Left colon (tissue), 2 donors: ENCODE results near the gene H19. TPM values are rescaled to one million over a fixed set of nuclear protein-coding genes. Genes with fewer than 3 reads are reported as not detected.

Source experiments
- ATAC-seq: fragments of 200-7000 bp; cut with Tn5 transposase; one replicate; pipeline ENCODE4 v1.9.1; 2020; ENCODE audit warnings: mild to moderate bottlenecking, moderate library complexity
- DNase-seq, 2 donors: peaks; one replicate each; pipeline ENCODE4 v3.0.0-alpha.2; 2020
- intact Hi-C, 2 donors: fragments of 100-400 bp; cut with DNase I in 1 of 2; cut with micrococcal nuclease in 1 of 2; formaldehyde crosslinking; loops; one replicate each; pipeline versions ENCODE4 v1.11.2 to v1.14.0; 2022; cut with DNase I, micrococcal nuclease
- total RNA-seq, 2 donors: library from RNA; stranded (reverse); fragmentation: NEBNext Ultra II Directional; extraction: Animal tissue kit (Norgen Biotek cat#: 25700); gene quantifications; one replicate each; pipeline ENCODE4 v1.2.1, GENCODE V29; 2021
- donor health status: DM: no; HTN: no; CAD: no.
- donor health status: DM: yes; HTN: yes; CAD: no.

Gene H19
- total RNA-seq, 2 donors from 2014 or later, result 7.4 to 14.2 TPM

GRCh38 chr11:1988667-1989317 lies 8.8 kb downstream of the H19 start:
- no peak for DNase-seq
- ATAC-seq, result no peak

DNA sequence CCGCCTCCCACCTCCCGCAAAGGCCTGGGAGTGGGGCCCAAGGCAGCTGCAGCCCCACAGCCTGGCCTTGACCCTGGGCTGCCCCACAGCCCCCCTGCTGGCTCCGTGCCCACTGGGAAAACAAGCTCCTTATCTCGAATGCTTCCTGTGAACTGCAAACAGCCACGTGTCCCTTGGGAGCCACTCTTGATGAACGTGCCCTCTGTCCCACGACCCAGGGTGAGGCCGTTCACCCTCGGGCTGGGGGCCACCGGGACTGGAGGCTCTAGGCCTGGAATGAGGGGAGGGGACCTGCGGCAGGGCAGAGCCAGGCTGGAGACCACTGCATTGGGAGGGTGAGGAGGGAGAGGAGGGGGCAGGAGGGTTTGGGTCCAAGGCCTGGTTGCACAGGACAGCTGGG lies 9.5 kb downstream of the H19 start:
- no peak for DNase-seq
- intact Hi-C loops, result no loop called here
- no peak for ATAC-seq

More at GRCh38 chr11:1988667-1989317, 8.8 kb downstream of the H19 start:
- intact Hi-C loops, result no loop called here

DNA sequence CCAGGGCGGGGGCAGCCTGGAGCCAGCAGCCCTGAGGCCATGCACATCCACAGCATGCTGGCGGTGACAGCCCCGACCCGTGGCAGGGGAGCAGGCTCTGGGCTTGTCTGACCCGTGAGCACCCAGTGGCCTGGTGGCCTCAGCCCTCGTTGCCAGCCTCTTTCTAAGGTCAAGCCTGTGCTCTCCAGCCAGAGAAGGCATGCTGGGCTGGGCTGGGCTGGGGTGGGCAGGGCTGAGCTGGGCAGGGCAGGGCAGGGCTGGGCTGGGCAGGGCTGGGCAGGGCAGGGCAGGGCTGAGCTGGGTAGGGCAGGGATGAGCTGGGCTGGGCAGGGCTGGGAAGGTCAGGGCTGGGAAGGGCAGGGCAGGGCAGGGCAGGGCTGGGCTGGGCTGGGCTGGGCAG lies 10.6 kb downstream of the H19 start:
- ATAC-seq (no peak), DNase-seq (no peak)
- intact Hi-C loops, result no loop called here

- DNase-seq (no peak), ATAC-seq (no peak)
- intact Hi-C loops, result no loop called here
These were observed 14.1 kb downstream of the H19 start for GRCh38 chr11:1983601-1983961.

DNA sequence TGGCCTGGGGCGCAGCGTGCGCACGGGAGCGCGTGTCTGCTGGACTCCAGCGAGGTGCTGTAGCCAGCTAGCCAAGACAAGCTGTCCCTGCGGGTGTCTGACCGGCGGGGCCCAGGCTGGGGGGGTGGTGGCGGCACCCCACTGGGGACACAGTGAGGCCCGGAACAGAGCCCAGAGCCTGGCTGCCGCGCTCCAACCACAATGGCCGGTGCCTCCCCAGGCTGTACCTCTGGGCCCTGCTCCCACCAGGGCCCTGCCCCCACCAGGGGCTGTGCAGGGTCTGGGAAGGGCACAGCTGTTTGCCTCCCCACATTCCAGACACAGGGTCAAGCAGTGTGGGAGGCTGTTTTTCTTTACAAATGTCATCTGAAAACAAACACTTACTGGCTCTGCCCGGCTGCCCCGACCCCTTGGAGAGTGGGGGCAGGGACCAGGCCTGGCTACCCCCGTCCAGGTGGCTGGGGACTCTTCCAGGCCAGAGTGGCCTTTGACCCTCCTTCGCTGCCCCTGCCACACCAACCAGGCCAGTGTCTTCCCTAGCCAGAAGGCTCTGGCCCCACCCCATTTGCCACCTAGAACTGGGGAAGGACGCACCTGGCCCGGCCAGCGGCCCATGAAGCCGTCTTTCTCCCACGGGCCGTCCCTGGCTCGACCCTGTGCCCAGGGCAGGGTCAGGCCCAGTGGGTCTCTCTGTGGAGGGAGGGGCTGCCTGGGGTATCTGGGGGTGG lies 14.6 kb downstream of the H19 start:
- intact Hi-C loops, result no loop called here
- ATAC-seq (no peak), DNase-seq (no peak)

DNA sequence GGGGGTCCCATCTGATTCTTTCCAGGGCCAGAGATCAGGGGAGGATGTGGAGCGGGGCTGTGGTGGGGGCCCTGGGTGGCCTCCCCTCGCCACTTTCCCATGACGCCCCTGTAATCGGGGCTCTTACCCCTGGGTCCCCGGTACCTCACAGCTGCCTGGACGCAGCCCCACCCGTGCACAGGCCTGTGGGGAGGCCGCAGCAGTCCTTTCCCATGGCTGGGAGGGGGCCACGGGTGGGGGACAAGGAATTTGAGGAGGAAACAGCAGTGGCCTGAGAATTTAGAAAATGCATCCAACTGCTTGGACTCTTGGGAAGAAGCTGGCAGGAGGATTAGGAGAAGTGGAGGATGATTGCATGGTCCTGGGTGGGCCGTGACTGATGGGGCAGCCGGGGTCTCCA lies 18.0 kb downstream of the H19 start:
- intact Hi-C loops, result no loop called here
- ATAC-seq, result no peak
- no peak for DNase-seq

DNA sequence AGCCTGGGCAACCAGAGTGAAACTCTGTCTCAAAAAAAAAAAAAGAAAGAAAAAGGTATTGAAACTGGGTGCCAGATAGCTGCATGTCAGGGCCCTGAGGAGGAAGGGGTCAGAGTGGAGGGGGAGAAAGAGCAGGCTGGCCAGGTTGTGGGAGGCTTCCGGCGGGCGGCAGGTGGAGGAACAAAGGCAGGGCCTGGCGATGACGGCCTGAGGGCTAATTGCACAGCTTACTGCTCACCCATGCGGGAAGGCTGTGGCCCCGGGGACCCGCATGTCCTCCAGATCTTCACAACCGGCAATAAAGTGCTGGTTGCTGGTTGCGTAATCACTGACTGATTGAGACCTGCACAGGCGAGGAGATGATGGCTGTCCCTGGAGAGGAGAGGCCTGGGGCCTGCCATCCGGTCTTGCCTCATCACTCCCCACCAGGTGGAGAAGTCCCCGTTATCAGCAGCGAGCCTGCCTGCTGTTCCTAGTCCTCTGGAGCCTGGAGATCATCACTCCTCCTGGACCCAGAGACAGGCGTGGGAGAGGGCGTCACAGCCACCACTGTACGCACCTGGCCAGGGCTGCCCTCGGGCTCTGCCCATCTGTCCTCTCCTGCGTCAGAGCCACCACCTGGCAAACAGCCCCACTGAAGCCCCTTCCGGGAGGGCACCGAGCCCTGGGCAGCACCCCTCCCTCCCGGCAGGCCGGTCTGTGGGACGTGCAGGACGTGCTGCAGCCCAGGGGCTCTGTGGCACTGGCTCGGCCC lies 18.7 kb downstream of the H19 start:
- DNase-seq, result no peak
- intact Hi-C loops, result no loop called here
- peak; percentile 39 for ATAC-seq

DNA sequence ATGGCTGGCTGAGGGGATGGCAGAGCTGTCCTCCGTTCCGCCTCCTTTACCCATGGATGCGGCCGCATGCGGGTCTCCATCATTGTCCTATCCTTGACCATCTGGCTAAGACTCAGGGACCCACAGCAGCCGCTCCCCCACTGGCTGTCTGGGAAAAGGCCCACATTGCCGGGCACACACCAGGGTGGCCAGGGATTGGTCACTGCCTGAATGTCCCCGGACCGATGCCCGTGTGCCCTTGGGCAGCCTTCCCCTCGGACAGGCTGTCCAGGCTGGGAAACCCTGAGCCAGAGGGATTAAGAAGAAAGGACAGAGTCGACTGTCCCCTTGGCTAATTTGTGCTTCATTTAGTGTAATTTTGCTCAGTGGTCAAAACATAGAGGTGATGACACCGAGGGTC lies 22.5 kb downstream of the H19 start:
- ATAC-seq, result no peak
- intact Hi-C loops, result no loop called here

DNA sequence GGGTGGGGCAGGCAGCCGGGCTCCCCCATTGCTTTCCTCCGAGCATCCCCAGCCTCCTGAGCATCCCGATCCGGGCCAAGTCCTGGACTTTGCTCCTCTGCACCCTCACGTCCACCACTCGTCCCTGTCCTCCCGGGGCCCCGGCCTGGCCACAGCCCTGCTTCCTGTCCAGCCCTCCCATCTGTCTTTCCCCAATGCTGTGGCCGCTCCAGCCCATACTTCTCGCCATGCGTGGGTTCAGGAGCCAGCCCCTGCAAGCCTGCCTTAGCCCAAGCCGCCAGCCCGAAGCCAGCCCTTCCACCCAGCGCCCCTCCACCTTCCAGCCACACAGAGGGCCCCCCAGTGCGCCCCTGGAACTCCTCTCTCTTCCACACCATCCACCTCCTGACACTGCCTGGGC lies 26.7 kb downstream of the H19 start:
- ATAC-seq (no peak), DNase-seq (no peak)
- intact Hi-C loops, result no loop called here

More for the DNA sequence above, 22.5 kb downstream of the H19 start:
- no peak for DNase-seq

GRCh38 chr11:1969776-1970175 lies 27.9 kb downstream of the H19 start:
- ATAC-seq (no peak), DNase-seq (no peak)
- intact Hi-C loops, result no loop called here

GRCh38 chr11:1969035-1969434 lies 28.6 kb downstream of the H19 start:
- intact Hi-C loops, result no loop called here
- DNase-seq (no peak), ATAC-seq (peak; percentile 32)

DNA sequence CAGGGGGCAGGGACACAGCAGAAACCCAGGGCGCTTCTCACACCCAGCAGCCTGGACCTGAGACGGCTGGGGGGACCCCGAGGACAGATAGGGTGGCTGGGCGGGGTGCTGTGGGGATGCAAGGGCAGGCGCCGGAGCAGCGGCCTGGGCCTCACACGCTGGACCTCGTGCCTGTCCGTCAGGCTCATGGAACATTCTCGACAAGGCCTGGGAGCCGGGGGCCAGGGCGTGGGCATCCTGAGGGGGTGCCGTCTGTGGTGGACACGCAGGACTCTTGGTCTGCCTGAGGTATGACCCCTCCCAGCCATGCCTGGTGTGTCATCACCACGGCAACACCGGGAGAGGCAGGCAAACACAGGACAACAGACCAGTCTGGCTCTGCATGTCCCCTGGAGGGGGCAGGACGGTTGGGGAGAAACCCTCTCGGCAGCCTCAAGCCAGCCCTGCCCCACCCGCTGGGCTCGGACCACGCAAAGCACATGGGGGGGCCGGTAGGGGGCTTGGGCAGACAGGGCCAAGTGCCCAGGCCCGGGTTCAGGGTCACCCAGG lies 29.1 kb downstream of the H19 start:
- intact Hi-C loops, result no loop called here
- DNase-seq (no peak), ATAC-seq (peak; percentile 36)

GRCh38 chr11:1967641-1968225 lies 29.9 kb downstream of the H19 start:
- no peak for ATAC-seq
- DNase-seq, result no peak
- intact Hi-C loops, result no loop called here

DNA sequence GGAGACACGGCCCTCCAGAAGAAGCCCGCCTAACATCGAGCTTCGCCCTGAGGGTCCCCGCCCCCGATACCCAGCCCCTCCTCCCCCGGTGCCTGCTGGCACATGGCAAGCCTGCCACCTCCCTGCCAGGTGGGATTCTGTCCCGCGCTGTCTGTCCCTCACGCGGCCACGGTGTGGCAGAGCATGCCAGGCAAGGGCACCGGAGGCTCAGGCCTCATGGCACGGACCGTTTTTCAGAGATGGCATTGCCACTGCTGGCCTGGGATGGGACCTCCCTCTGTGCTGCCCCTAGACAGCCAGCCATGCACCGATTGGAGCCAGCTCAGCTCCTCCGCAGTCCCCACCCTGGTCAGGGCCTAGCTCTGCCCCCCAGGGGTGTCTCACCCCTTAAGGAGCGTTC lies 31.1 kb downstream of the H19 start:
- intact Hi-C loops, result no loop called here
- no peak for DNase-seq
- no peak for ATAC-seq

GRCh38 chr11:1964955-1965354 lies 32.7 kb downstream of the H19 start:
- intact Hi-C loops, result no loop called here
- no peak for DNase-seq
- ATAC-seq, result no peak

GRCh38 chr11:1964348-1964747 lies 33.3 kb downstream of the H19 start:
- no peak for ATAC-seq
- no peak for DNase-seq
- intact Hi-C loops, result no loop called here

- DNase-seq (no peak), ATAC-seq (no peak)
- intact Hi-C loops, result no loop called here
These were observed 33.8 kb downstream of the H19 start for GRCh38 chr11:1963864-1964263.

- no peak for ATAC-seq
- DNase-seq, result peak in 1 of 2 donors; percentile 0
- intact Hi-C loops, result no loop called here
These were observed 37.9 kb downstream of the H19 start for GRCh38 chr11:1959786-1960185.

GRCh38 chr11:1958367-1958766 lies 39.3 kb downstream of the H19 start:
- DNase-seq (no peak), ATAC-seq (no peak)
- intact Hi-C loops, result no loop called here
